Tibial nerve (tissue), 3 donors: ENCODE results near the gene NDUFA11.

Experiments
- CTCF ChIP-seq, 5 experiments: fragments of 200-600 bp in 3 of 5; fragments of 450-650 bp in 2 of 5; sonication (generic) in 3 of 5; IDR thresholded peaks; one replicate each; pipeline ENCODE4 v1.5.1; 2016 to 2019; ENCODE audit warnings: antibody characterized with exemption in 5 of 5, mild to moderate bottlenecking in 3 of 5, moderate library complexity in 2 of 5
- POLR2A ChIP-seq, 2 donors: fragments of 450-650 bp; IDR thresholded peaks; one replicate each; pipeline ENCODE4 v1.6.1; 2017; ENCODE audit warnings: antibody characterized with exemption in 2 of 2, mild to moderate bottlenecking in 2 of 2, moderate library complexity in 2 of 2

GRCh38 chr19:5932609-5933262 is 29.1 kb upstream of the NDUFA11 start:
- no peak for TF ChIP-seq POLR2A (IDR thresholded peaks at IDR 0.05)
- TF ChIP-seq CTCF (IDR thresholded peaks at IDR 0.05), result no peak
